Natural killer cell (primary cell): Measurements from ENCODE around the gene GPR176. TPM values are rescaled to one million over a fixed set of nuclear protein-coding genes. Genes with fewer than 3 reads are reported as not detected.

ENCODE experiments used
- ATAC-seq, 3 donors: fragments of 150-1000 bp in 2 of 3; fragments of 200-7000 bp in 1 of 3; cut with Tn5 transposase; 1 replicate in 1 of 3; 2 replicates in 2 of 3; pipeline ENCODE4 v1.10.0; 2021; ENCODE audit warnings: mild to moderate bottlenecking in 2 of 3, moderate library complexity in 2 of 3
- DNase-seq, 2 donors: peaks; one replicate each; pipeline versions ENCODE4 v3.0.0 to v3.0.0-alpha.2; 2013 to 2021; ENCODE audit warnings: mixed read lengths in 1 of 2
- H3K27ac ChIP-seq: one replicate; pipeline ENCODE4 v1.5.1; 2013; ENCODE audit warnings: mild to moderate bottlenecking, low read length
- H3K27me3 ChIP-seq: one replicate; pipeline ENCODE4 v1.6.1; 2013; ENCODE audit warnings: low read length; ENCODE audit not compliant: control insufficient read depth, insufficient read depth
- H3K36me3 ChIP-seq: one replicate; pipeline ENCODE4 v1.6.1; 2013; ENCODE audit warnings: low read length; ENCODE audit not compliant: control insufficient read depth, insufficient read depth
- H3K4me1 ChIP-seq: one replicate; pipeline ENCODE4 v1.6.1; 2013; ENCODE audit warnings: low read length; ENCODE audit not compliant: control insufficient read depth, insufficient read depth
- H3K4me3 ChIP-seq: one replicate; pipeline ENCODE4 v1.5.1; 2013; ENCODE audit warnings: low read length
- H3K9me3 ChIP-seq: one replicate; pipeline ENCODE4 v1.6.1; 2013; ENCODE audit warnings: low read length; ENCODE audit not compliant: control insufficient read depth, insufficient read depth
- H3K27ac Mint-ChIP-seq, 2 donors: one replicate each; pipeline ENCODE4 v1.8.0; 2022; ENCODE audit warnings: mild to moderate bottlenecking in 2 of 2, mixed read lengths in 2 of 2, moderate library complexity in 1 of 2
- H3K27me3 Mint-ChIP-seq, 2 donors: one replicate each; pipeline ENCODE4 v1.8.0; 2022; ENCODE audit warnings: low read depth in 2 of 2, mixed read lengths in 2 of 2
- H3K36me3 Mint-ChIP-seq: one replicate; pipeline ENCODE4 v1.8.0; 2022; ENCODE audit warnings: mixed read lengths
- H3K4me1 Mint-ChIP-seq, 2 donors: one replicate each; pipeline ENCODE4 v1.8.0; 2022; ENCODE audit warnings: mixed read lengths in 2 of 2
- H3K4me3 Mint-ChIP-seq: one replicate; pipeline ENCODE4 v1.8.0; 2022; ENCODE audit warnings: mild to moderate bottlenecking, moderate library complexity, mixed read lengths
- H3K9me3 Mint-ChIP-seq, 2 donors: one replicate each; pipeline ENCODE4 v1.8.0; 2022; ENCODE audit warnings: mixed read lengths in 2 of 2
- whole genome bisulfite sequencing: methylation state at CpG from one replicate; pipeline ENCODE4 v1.1.7; 2013; ENCODE audit warnings: missing lambda C conversion rate; ENCODE audit not compliant: insufficient coverage; 5-methylcytosine and 5-hydroxymethylcytosine counted together
- intact Hi-C: fragments of 100-400 bp; cut with micrococcal nuclease; formaldehyde crosslinking; loops from one replicate; pipeline ENCODE4 v1.14.2; 2022
- total RNA-seq, 4 donors: library from RNA; stranded (reverse); fragments of 120-200 nt in 1 of 4; gene quantifications; one replicate each; pipeline versions ENCODE4 v1.2.3 to v1.2.4, GENCODE V29; 2013 to 2022
- TF ChIP-seq, protein P1 (sequence below): fragments of 200-600 bp; IDR thresholded peaks from one replicate; pipeline ENCODE4 v1.8.0; 2022; ENCODE audit warnings: antibody characterized with exemption

GPR176 gene
- total RNA-seq, 3 donors from 2014 or later (not counting 1 experiment from before 2014, with no cell fraction given): 0.38 TPM; not detected in 2

DNA sequence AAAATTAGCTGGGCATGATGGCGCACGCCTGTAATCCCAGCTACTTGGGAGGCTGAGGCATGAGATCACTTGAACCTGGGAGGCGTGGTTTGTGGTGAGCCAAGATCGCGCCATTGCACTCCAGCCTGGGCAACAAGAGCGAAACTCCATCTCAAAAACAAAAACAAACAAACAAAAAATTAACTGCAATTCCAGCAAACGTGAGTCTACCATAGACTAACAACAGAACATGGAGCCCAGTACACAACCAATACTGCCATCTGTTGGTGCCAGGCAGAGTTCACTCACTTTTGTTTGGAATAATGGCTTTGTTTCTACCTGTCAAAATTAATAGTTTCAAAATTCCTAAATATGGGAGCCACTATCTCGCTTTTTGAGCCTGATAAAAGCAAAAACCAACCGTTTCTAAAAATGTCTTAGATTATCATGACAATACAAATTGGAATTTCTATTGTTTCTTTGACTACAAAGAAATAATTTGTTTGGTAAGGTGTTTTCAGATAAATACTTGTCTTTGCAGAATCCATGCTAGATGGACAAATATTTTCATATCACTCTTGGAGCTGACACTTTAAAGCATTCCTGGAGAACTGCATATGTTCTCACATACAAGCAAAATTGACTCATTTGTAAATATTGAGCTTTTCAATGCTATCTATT is 45.0 kb downstream of the GPR176 start:
- Mint-ChIP-seq H3K36me3 (no peaks in the 10 kb centered on the region), H3K9me3 (no peaks in the 10 kb centered on the region), H3K4me1 (no peaks in the 10 kb centered on the region), H3K27ac (no peak overlapping the region), H3K4me3 (no peak overlapping the region), H3K27me3 (peaks cover 8 to 12% of the 10 kb centered on the region in 2 donors)
- no peak overlapping the region for H3K27ac ChIP-seq
- DNase-seq (peak in 1 of 2 donors; percentile 55), ATAC-seq (peak in 2 of 3 donors; percentile 50 to 52)
- H3K27me3 ChIP-seq: no peaks in the 10 kb centered on the region
- intact Hi-C loops: loop anchor here (2.0 to 10.0 kb wide), 2 partner anchors 88 to 190 kb away; no protein-coding TSS in a partner anchor
- H3K4me3 ChIP-seq: no peak overlapping the region
- H3K4me1 ChIP-seq: no peaks in the 10 kb centered on the region
- no peaks in the 10 kb centered on the region for H3K36me3 ChIP-seq
- 80% methylated on average over 8 of the region's 9 CpGs for WGBS
- no peaks in the 10 kb centered on the region for H3K9me3 ChIP-seq
- TF ChIP-seq, protein P1, sequence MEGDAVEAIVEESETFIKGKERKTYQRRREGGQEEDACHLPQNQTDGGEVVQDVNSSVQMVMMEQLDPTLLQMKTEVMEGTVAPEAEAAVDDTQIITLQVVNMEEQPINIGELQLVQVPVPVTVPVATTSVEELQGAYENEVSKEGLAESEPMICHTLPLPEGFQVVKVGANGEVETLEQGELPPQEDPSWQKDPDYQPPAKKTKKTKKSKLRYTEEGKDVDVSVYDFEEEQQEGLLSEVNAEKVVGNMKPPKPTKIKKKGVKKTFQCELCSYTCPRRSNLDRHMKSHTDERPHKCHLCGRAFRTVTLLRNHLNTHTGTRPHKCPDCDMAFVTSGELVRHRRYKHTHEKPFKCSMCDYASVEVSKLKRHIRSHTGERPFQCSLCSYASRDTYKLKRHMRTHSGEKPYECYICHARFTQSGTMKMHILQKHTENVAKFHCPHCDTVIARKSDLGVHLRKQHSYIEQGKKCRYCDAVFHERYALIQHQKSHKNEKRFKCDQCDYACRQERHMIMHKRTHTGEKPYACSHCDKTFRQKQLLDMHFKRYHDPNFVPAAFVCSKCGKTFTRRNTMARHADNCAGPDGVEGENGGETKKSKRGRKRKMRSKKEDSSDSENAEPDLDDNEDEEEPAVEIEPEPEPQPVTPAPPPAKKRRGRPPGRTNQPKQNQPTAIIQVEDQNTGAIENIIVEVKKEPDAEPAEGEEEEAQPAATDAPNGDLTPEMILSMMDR: peak; percentile 40

DNA sequence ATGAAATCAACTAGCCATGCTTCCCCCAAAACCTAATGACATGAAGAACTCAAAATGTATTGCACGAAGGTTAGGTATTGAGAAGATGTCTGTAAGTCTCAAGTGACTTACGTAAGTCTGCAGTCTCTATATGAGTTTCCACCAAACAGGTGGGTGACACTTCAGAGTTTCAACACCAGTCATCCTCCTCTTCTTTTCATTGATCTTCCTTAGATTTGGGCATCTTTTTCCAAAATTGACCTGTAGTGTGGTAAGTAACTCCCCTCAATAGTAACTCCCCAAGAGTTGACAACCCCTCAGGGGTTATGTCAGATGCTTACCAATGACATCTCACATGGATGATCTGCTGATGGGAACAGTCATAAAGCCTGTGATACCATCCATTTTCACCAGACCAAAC is 46.1 kb downstream of the GPR176 start:
- Histone ChIP-seq H3K36me3 (no peaks in the 10 kb centered on the region), H3K27ac (no peak overlapping the region), H3K4me1 (no peaks in the 10 kb centered on the region), H3K27me3 (no peaks in the 10 kb centered on the region), H3K4me3 (no peak overlapping the region), H3K9me3 (no peaks in the 10 kb centered on the region)
- no peak for ATAC-seq
- intact Hi-C loops: loop anchor here (2.0 to 10.0 kb wide), 2 partner anchors 87 to 189 kb away; no protein-coding TSS in a partner anchor
- no peak overlapping the region for H3K4me3 Mint-ChIP-seq
- H3K4me1 Mint-ChIP-seq: no peaks in the 10 kb centered on the region
- TF ChIP-seq, protein P1: no peak
- no peak overlapping the region for H3K27ac Mint-ChIP-seq
- WGBS: 100% methylated on average over 2 of the region's 2 CpGs
- H3K9me3 Mint-ChIP-seq: no peaks in the 10 kb centered on the region
- DNase-seq: no peak
- H3K36me3 Mint-ChIP-seq: no peaks in the 10 kb centered on the region
- H3K27me3 Mint-ChIP-seq: peaks cover 8 to 14% of the 10 kb centered on the region in 2 donors

DNA sequence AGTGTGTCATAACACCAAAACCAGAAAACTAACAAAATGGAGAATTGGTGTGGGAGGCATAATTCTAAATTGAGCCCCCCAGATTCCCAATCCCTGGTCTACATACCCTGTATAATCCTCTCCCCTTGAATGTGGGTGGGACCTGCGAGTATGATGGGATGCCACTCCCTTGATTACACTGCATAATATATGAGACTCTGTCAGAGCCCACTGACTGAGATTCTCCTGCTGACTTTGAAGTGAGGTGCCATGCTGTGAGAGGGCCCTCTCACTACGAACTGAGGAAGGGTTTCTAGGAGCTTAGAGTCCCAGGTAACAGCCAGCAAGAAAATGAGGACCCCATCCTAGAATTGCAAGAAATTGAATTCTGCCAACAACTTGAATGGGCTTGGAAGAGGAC is 49.5 kb downstream of the GPR176 start:
- Mint-ChIP-seq H3K27me3 (peaks cover 21 to 25% of the 10 kb centered on the region in 2 donors), H3K27ac (no peak overlapping the region), H3K4me1 (no peaks in the 10 kb centered on the region), H3K9me3 (no peaks in the 10 kb centered on the region), H3K4me3 (no peak overlapping the region), H3K36me3 (no peaks in the 10 kb centered on the region)
- intact Hi-C loops: loop anchor here (10.0 kb wide), 1 partner anchor 186 kb away; no protein-coding TSS in a partner anchor
- DNase-seq (no peak), ATAC-seq (no peak)
- Histone ChIP-seq H3K27ac (no peak overlapping the region), H3K27me3 (no peaks in the 10 kb centered on the region), H3K9me3 (no peaks in the 10 kb centered on the region), H3K36me3 (no peaks in the 10 kb centered on the region), H3K4me1 (no peaks in the 10 kb centered on the region), H3K4me3 (no peak overlapping the region)
- 83% methylated on average over 2 of the region's 2 CpGs for WGBS
- TF ChIP-seq, protein P1: no peak
